Endothelial cell of umbilical vein (primary cell): ENCODE measurements around the gene ACTR8. TPM values are rescaled to one million over a fixed set of nuclear protein-coding genes. Genes with fewer than 3 reads are reported as not detected.

Source experiments
- BruUV-seq: library from RNA; stranded (reverse); fragments of 400-500 nt; replicated peaks from 2 replicates; lab custom pipeline; 2021; lab: Mats Ljungman, UMichigan
- CTCF ChIA-PET: fragments of 300-600, 350-600 bp; sonication (Branson Sonifier 250); formaldehyde crosslinking; loops from one replicate; lab custom pipeline; 2021; ENCODE audit warnings: antibody characterized with exemption, inconsistent platforms; lab: Charles Lee
- POLR2A ChIA-PET: fragments of 300-600, 350-600 bp; sonication (Branson Sonifier 250); formaldehyde crosslinking; loops from one replicate; lab custom pipeline; 2021; ENCODE audit warnings: antibody characterized with exemption, inconsistent platforms; lab: Charles Lee
- DNase-seq: peaks from one replicate; pipeline ENCODE4 v3.0.0-alpha.2; 2011; ENCODE audit warnings: low read depth, low spot score
- FAIRE-seq: peaks from 2 replicates; lab custom pipeline; 2011; peaks lifted over from hg19 to GRCh38; lab: Jason Lieb, UNC
- H2AFZ ChIP-seq: 2 replicates; pipeline ENCODE4 v1.6.0; 2012; ENCODE audit warnings: low read depth, low read length, control low read depth, inconsistent platforms
- H3K27ac ChIP-seq: 2 replicates; pipeline ENCODE4 v1.5.1; 2011; ENCODE audit warnings: low read depth, mild to moderate bottlenecking, control low read depth, low read length, moderate library complexity; ENCODE audit not compliant: insufficient read depth
- H3K27me3 ChIP-seq, 2 experiments: 2 replicates each; pipeline versions ENCODE4 v1.6.0 to v1.6.1; 2011; ENCODE audit warnings: low read length in 2 of 2, mixed read lengths in 1 of 2; ENCODE audit not compliant: control insufficient read depth in 2 of 2, insufficient read depth in 2 of 2
- H3K36me3 ChIP-seq, 2 experiments: 2 replicates in 1 of 2; 3 replicates in 1 of 2; pipeline ENCODE4 v1.5.1; 2011; ENCODE audit warnings: low read length in 2 of 2, mild to moderate bottlenecking in 1 of 2, moderate library complexity in 1 of 2; ENCODE audit not compliant: control insufficient read depth in 2 of 2, insufficient read depth in 2 of 2; ENCODE audit errors: extremely low read depth in 1 of 2
- H3K4me1 ChIP-seq: 3 replicates; pipeline ENCODE4 v1.5.1; 2011; ENCODE audit warnings: mild to moderate bottlenecking, low read length; ENCODE audit not compliant: control insufficient read depth, insufficient read depth; ENCODE audit errors: extremely low read depth
- H3K4me2 ChIP-seq: 2 replicates; pipeline ENCODE4 v1.6.1; 2011; ENCODE audit warnings: low read length, control low read depth, mixed read lengths; ENCODE audit not compliant: insufficient read depth
- H3K4me3 ChIP-seq, 3 experiments: fragments of 200-600 bp in 1 of 3; sonication (generic), shearing (Covaris generic) in 1 of 3; replicated peaks in 1 of 3; 2 replicates each; pipeline ENCODE4 v1.5.1; 2011 to 2016; ENCODE audit warnings: control low read depth in 3 of 3, low read length in 3 of 3, mild to moderate bottlenecking in 2 of 3, inconsistent platforms in 1 of 3, low read depth in 1 of 3, moderate library complexity in 1 of 3; ENCODE audit not compliant: insufficient read depth in 1 of 3
- H3K79me2 ChIP-seq: 2 replicates; pipeline ENCODE4 v1.6.0; 2012; ENCODE audit warnings: low read length, inconsistent platforms; ENCODE audit not compliant: control insufficient read depth, insufficient read depth
- H3K9ac ChIP-seq: replicated peaks from 2 replicates; pipeline ENCODE3; 2011; ENCODE audit warnings: low read length, control low read depth; ENCODE audit not compliant: insufficient read depth; ENCODE audit errors: extremely low read depth
- H3K9me1 ChIP-seq: replicated peaks from 3 replicates; pipeline ENCODE4 v1.6.0; 2011; ENCODE audit warnings: mild to moderate bottlenecking, low read length; ENCODE audit not compliant: control insufficient read depth, insufficient read depth; ENCODE audit errors: extremely low read depth
- H3K9me3 ChIP-seq: replicated peaks from 2 replicates; pipeline ENCODE4 v1.5.1; 2012; ENCODE audit warnings: low read length, inconsistent platforms; ENCODE audit not compliant: control insufficient read depth, insufficient read depth
- H4K20me1 ChIP-seq: replicated peaks from 2 replicates; pipeline ENCODE3; 2011; ENCODE audit warnings: mild to moderate bottlenecking, low read length; ENCODE audit not compliant: control insufficient read depth, insufficient read depth; ENCODE audit errors: extremely low read depth
- CTCF ChIP-seq, 2 donors: IDR thresholded peaks; 1 replicate in 1 of 2; 2 replicates in 1 of 2; pipeline ENCODE4 v1.5.1; 2011; ENCODE audit warnings: low read length in 2 of 2, mild to moderate bottlenecking in 2 of 2, moderate library complexity in 2 of 2, control low read depth in 1 of 2, inconsistent platforms in 1 of 2, low read depth in 1 of 2; ENCODE audit not compliant: insufficient read depth in 1 of 2; ENCODE audit errors: extremely low read depth in 1 of 2
- EZH2 ChIP-seq: IDR thresholded peaks from 2 replicates; pipeline ENCODE4 v1.6.1; 2012; ENCODE audit warnings: borderline replicate concordance, low read depth, mild to moderate bottlenecking, moderate library complexity, low read length, inconsistent platforms; ENCODE audit not compliant: severe bottlenecking
- FOS ChIP-seq: IDR thresholded peaks from 2 replicates; pipeline ENCODE4 v1.6.1; 2011; ENCODE audit warnings: mild to moderate bottlenecking, low read length, moderate library complexity, borderline replicate concordance; ENCODE audit not compliant: insufficient read depth
- GATA2 ChIP-seq: IDR thresholded peaks from 2 replicates; pipeline ENCODE4 v1.7.0; 2011; ENCODE audit warnings: low read depth, mild to moderate bottlenecking, moderate library complexity, mixed read lengths, low read length; ENCODE audit not compliant: insufficient read length, insufficient read depth
- JUN ChIP-seq: IDR thresholded peaks from 2 replicates; pipeline ENCODE4 v1.6.1; 2011; ENCODE audit warnings: borderline replicate concordance, low read depth; ENCODE audit not compliant: insufficient read length, insufficient read depth
- MAX ChIP-seq: IDR thresholded peaks from 2 replicates; pipeline ENCODE4 v1.6.1; 2011; ENCODE audit not compliant: insufficient read depth, insufficient read length
- MYC ChIP-seq: IDR thresholded peaks from one replicate; pipeline ENCODE4 v1.6.1; 2011; ENCODE audit warnings: mild to moderate bottlenecking, low read depth, low read length
- POLR2A ChIP-seq: IDR thresholded peaks from 2 replicates; pipeline ENCODE4 v1.6.1; 2012; ENCODE audit warnings: low read depth, mild to moderate bottlenecking, control low read depth, low read length
- POLR2AphosphoS5 ChIP-seq: IDR thresholded peaks from 2 replicates; pipeline ENCODE4 v1.6.1; 2012; ENCODE audit warnings: low read depth, mild to moderate bottlenecking, control low read depth, low read length, moderate library complexity; ENCODE audit not compliant: insufficient read depth
- dilution Hi-C: fragments of 300-500 bp; cut with MboI; formaldehyde crosslinking; loops from one replicate; pipeline ENCODE4 v1.15.0; 2019; ENCODE audit warnings: low sequenced_read_pairs; ENCODE audit not compliant: extremely low pct_ligation_motif_present
- intact Hi-C: fragments of 100-400 bp; cut with micrococcal nuclease; formaldehyde crosslinking; loops from one replicate; pipeline ENCODE4 v1.10.0; 2022
- polyA plus RNA-seq, 4 experiments: library from polyadenylated mRNA; depleted of rRNA in 3 of 4; stranded (reverse) in 3 of 4; unstranded in 1 of 4; fragments of >200 nt; gene quantifications; 2 replicates each; pipeline versions ENCODE4 v1.2.1 to v1.2.3, GENCODE V29; 2011 to 2012; ENCODE audit warnings: missing spikeins in 1 of 4
- total RNA-seq: library from RNA; stranded (reverse); gene quantifications from 2 replicates; pipeline ENCODE4 v1.2.3, GENCODE V29; 2021

The ACTR8 gene
- total and polyA plus RNA-seq, 2 donors (not counting 3 experiments of a cell fraction or from before 2014, with no cell fraction given): 14.4 to 42.0 TPM

GRCh38 chr3:53919741-53920140 lies 37.8 kb upstream of the ACTR8 start:
- H3K4me2 ChIP-seq: no peak overlapping the region
- DNase-seq: no peak
- no peak overlapping the region for H2AFZ ChIP-seq
- H3K4me3 ChIP-seq: no peak overlapping the region
- H3K27ac ChIP-seq: no peak overlapping the region
- no peaks in the 10 kb centered on the region for H3K79me2 ChIP-seq
- dilution Hi-C loops: no loop called here
- no peak overlapping the region for H3K9ac ChIP-seq
- intact Hi-C loops: no loop called here
- BruUV-seq: no TSS peak
- CTCF ChIA-PET: interaction anchor here (1.1 kb wide), 1 partner anchor 19 kb away, joined by 5 read pairs; no protein-coding TSS in a partner anchor
- H3K4me1 ChIP-seq: no peaks in the 10 kb centered on the region
- no peaks in the 10 kb centered on the region for H3K36me3 ChIP-seq
- H3K27me3 ChIP-seq: no peaks in the 10 kb centered on the region
- H3K9me1 ChIP-seq: no peaks in the 10 kb centered on the region
- POLR2A ChIA-PET: no interaction called here
- FAIRE-seq: no peak
- TF ChIP-seq GATA2: no peak
- TF ChIP-seq POLR2AphosphoS5: no peak
- TF ChIP-seq POLR2A: no peak
- no peaks in the 10 kb centered on the region for H4K20me1 ChIP-seq
- H3K9me3 ChIP-seq: no peaks in the 10 kb centered on the region

DNA sequence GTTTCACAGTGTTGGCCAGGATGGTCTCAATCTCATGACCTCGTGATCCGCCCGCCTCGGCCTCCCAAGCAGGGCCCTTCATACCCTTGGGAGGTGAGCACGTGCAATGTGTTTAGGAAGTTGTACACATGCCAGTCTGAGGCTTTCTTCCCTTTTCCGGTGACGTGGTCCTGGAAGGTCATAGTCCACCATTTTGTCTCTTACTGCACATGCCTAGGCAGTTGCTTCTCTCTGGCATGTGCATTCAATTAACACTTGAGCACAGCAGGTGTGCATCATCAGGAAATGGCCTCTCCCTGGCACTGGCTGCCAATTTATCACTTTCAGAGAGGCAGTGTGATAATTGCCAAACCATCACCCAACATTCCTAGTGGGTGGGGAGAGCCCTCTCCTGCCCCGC lies 31.4 kb upstream of the ACTR8 start:
- FAIRE-seq (no peak), DNase-seq (no peak)
- no TSS peak for BruUV-seq
- H3K4me2 ChIP-seq: no peak overlapping the region
- H4K20me1 ChIP-seq: no peaks in the 10 kb centered on the region
- no peaks in the 10 kb centered on the region for H3K36me3 ChIP-seq
- H3K4me1 ChIP-seq: no peaks in the 10 kb centered on the region
- no peak for TF ChIP-seq POLR2AphosphoS5
- TF ChIP-seq CTCF (IDR thresholded peaks at IDR 0.05; ENCODE audit: extremely low read depth in 1 of 2, insufficient read depth in 1 of 2, low read depth in 1 of 2, low read length in 2 of 2): no peak
- TF ChIP-seq MAX: no peak
- no peak for TF ChIP-seq MYC
- no peak for TF ChIP-seq FOS
- no peak for TF ChIP-seq GATA2
- no peak for TF ChIP-seq EZH2
- no peak for TF ChIP-seq POLR2A
- no peak for TF ChIP-seq JUN
- POLR2A ChIA-PET: no interaction called here
- dilution Hi-C loops (no loop called here), intact Hi-C loops (no loop called here)
- peaks cover 0 to 1% of the 10 kb centered on the region in 2 experiments for H3K27me3 ChIP-seq
- H3K9me3 ChIP-seq: no peaks in the 10 kb centered on the region
- no peaks in the 10 kb centered on the region for H3K9me1 ChIP-seq
- no peak overlapping the region for H3K9ac ChIP-seq
- no peak overlapping the region for H3K27ac ChIP-seq
- H3K4me3 ChIP-seq: no peak overlapping the region
- CTCF ChIA-PET: no interaction called here
- H2AFZ ChIP-seq: no peak overlapping the region
- H3K79me2 ChIP-seq: no peaks in the 10 kb centered on the region
